ENCODE data around the gene RAB20.
"Not testable (repeated sequence)": the region's sequence is repeated elsewhere in the genome, so short reads cannot be mapped to it uniquely, and the experiment has no call there.

RAB20 gene

GRCh38 chr13:110575322-110576069 is 14.0 kb upstream of the RAB20 start:
- no peak for DNase-seq (ENCODE audit: low read depth, low spot score)

GRCh38 chr13:110574161-110574560 is 12.6 kb upstream of the RAB20 start:
- no peak for DNase-seq (ENCODE audit: low read depth, low spot score)

GRCh38 chr13:110572778-110573118 is 11.2 kb upstream of the RAB20 start:
- DNase-seq (ENCODE audit: low read depth, low spot score), result no peak

- DNase-seq (ENCODE audit: low read depth, low spot score), result no peak
Observed at GRCh38 chr13:110571896-110572777, 10.6 kb upstream of the RAB20 start.

GRCh38 chr13:110570886-110571285 is 9.4 kb upstream of the RAB20 start:
- no peak for DNase-seq (ENCODE audit: low read depth, low spot score)

- DNase-seq (ENCODE audit: low read depth, low spot score), result not testable (repeated sequence)
Observed at GRCh38 chr13:110569962-110570361, 8.4 kb upstream of the RAB20 start.

- DNase-seq (ENCODE audit: low read depth, low spot score), result no peak
Observed at GRCh38 chr13:110568612-110569011, 7.1 kb upstream of the RAB20 start.

- no peak for DNase-seq (ENCODE audit: low read depth, low spot score)
Observed at GRCh38 chr13:110566171-110566570, 4.6 kb upstream of the RAB20 start.

- DNase-seq (ENCODE audit: low read depth, low spot score), result no peak
Observed at GRCh38 chr13:110565296-110565695, 3.8 kb upstream of the RAB20 start.

GRCh38 chr13:110564472-110564985 is 3.0 kb upstream of the RAB20 start:
- no peak for DNase-seq (ENCODE audit: low read depth, low spot score)

- no peak for DNase-seq (ENCODE audit: low read depth, low spot score)
Observed at GRCh38 chr13:110563463-110563774, 1.9 kb upstream of the RAB20 start.

- DNase-seq (ENCODE audit: low read depth, low spot score), result no peak
Observed at GRCh38 chr13:110562696-110563462, 1.4 kb upstream of the RAB20 start.

- no peak for DNase-seq (ENCODE audit: low read depth, low spot score)
Observed at GRCh38 chr13:110562036-110562597, 595 bp upstream of the RAB20 start.

- no peak for DNase-seq (ENCODE audit: low read depth, low spot score)
Observed at GRCh38 chr13:110560601-110561343, 750 bp downstream of the RAB20 start.

- no peak for DNase-seq (ENCODE audit: low read depth, low spot score)
Observed at GRCh38 chr13:110559986-110560385, 1.5 kb downstream of the RAB20 start.

GRCh38 chr13:110559429-110559943 is 2.0 kb downstream of the RAB20 start:
- DNase-seq (ENCODE audit: low read depth, low spot score), result no peak

GRCh38 chr13:110557610-110558305 is 3.8 kb downstream of the RAB20 start:
- no peak for DNase-seq (ENCODE audit: low read depth, low spot score)

- DNase-seq (ENCODE audit: low read depth, low spot score), result no peak
Observed at GRCh38 chr13:110557082-110557481, 4.4 kb downstream of the RAB20 start.

- DNase-seq (ENCODE audit: low read depth, low spot score), result no peak
Observed at GRCh38 chr13:110556224-110556606, 5.3 kb downstream of the RAB20 start.

- no peak for DNase-seq (ENCODE audit: low read depth, low spot score)
Observed at GRCh38 chr13:110555601-110556223, 5.8 kb downstream of the RAB20 start.

All from activated CD4-positive, CD25-positive, alpha-beta regulatory T cell treated with anti-CD3 and anti-CD28 coated beads, Interleukin-2, amount 50 U/mL, for 16 hours (primary cell).